SJSA1 (cell line): ENCODE results near the gene GATD1. TPM values are rescaled to one million over a fixed set of nuclear protein-coding genes. Genes with fewer than 3 reads are reported as not detected.

ENCODE experiments used
- DNase-seq, 2 experiments: peaks; one replicate each; pipeline ENCODE4 v3.0.0-alpha.2; 2015 to 2020; ENCODE audit warnings: low spot score in 2 of 2, low read depth in 1 of 2
- H3K27ac ChIP-seq: fragments of 250-450 bp; sonication (Bioruptor Pico); 2 replicates; pipeline ENCODE4 v1.5.1; 2020; ENCODE audit warnings: mild to moderate bottlenecking, moderate library complexity
- H3K27me3 ChIP-seq: fragments of 250-450 bp; sonication (Bioruptor Pico); replicated peaks from 2 replicates; pipeline ENCODE4 v1.5.1; 2020; ENCODE audit warnings: mild to moderate bottlenecking, moderate library complexity
- H3K36me3 ChIP-seq: fragments of 250-450 bp; sonication (Bioruptor Pico); 2 replicates; pipeline ENCODE4 v1.5.1; 2020; ENCODE audit warnings: mild to moderate bottlenecking
- H3K4me1 ChIP-seq: fragments of 250-450 bp; sonication (Bioruptor Pico); replicated peaks from 2 replicates; pipeline ENCODE4 v1.6.1; 2021; ENCODE audit warnings: mild to moderate bottlenecking
- H3K4me3 ChIP-seq: fragments of 250-450 bp; sonication (Bioruptor Pico); 2 replicates; pipeline ENCODE4 v1.5.1; 2020; ENCODE audit warnings: mild to moderate bottlenecking
- H3K9me3 ChIP-seq: fragments of 250-450 bp; sonication (Bioruptor Pico); replicated peaks from 2 replicates; pipeline ENCODE4 v1.5.1; 2020; ENCODE audit warnings: mild to moderate bottlenecking
- total RNA-seq: library from RNA; depleted of rRNA; stranded (reverse); fragments of >200 nt; shearing (Covaris generic); gene quantifications from 2 replicates; pipeline ENCODE4 v1.2.3, GENCODE V29; 2014

The GATD1 gene
- total RNA-seq, 1 experiment from 2014 or later = 12.4 TPM

DNA sequence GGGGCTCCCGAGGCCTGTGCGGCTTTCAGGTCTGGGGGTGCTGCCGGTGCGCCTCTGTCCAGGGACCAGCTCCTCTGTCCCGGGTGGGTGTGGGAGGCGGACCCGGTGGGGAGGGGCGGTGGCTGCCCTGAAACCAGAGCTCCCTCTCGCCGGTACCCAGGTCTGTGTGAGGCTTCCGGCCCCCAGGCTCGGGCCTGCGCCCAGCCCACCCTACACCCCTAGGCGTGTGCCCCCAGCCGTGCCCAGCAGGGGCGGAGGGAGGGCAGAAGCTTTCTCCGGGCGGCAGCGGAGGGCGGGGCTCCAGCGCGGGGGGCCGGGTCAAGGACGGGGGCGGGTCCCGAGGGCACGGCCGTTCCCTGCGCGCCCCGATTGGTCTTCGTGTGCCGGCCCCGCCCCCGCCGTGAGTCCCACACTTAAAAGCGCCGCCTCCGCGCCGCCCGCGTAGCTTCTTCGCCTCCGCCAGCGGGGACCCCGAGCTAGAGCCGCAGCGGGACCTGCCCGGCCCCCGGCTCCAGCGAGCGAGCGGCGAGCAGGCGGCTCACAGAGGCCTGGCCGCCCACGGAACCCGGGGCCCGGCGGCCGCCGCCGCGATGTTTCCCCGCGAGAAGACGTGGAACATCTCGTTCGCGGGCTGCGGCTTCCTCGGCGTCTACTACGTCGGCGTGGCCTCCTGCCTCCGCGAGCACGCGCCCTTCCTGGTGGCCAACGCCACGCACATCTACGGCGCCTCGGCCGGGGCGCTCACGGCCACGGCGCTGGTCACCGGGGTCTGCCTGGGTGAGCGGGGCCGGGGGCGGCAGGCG lies 42.0 kb upstream of the GATD1 start:
- no peaks in the 10 kb centered on the region for H3K27me3 ChIP-seq
- peak overlapping the region; percentile 56; the same call in 1 of the 2 replicates for H3K27ac ChIP-seq
- H3K9me3 ChIP-seq = no peaks in the 10 kb centered on the region
- DNase-seq = peak; percentile 69 to 81
- H3K4me3 ChIP-seq = peak overlapping the region; percentile 91
- H3K36me3 ChIP-seq = no peaks in the 10 kb centered on the region
- H3K4me1 ChIP-seq = peaks cover 22% of the 10 kb centered on the region

GRCh38 chr11:818396-819128 lies 41.3 kb upstream of the GATD1 start, which contains the start of gene PNPLA2:
Gene PNPLA2, plus strand, starts transcription at chr11:818914. Its CDS starts 805 bp downstream, at chr11:819719.
- Histone ChIP-seq H3K36me3 (peaks cover 2% of the 10 kb centered on the region), H3K27ac (peak within 1 kb of the TSS; percentile 56; the same call in 1 of the 2 replicates), H3K9me3 (no peaks in the 10 kb centered on the region), H3K27me3 (no peaks in the 10 kb centered on the region), H3K4me3 (peak within 1 kb of the TSS; percentile 91), H3K4me1 (peaks cover 22% of the 10 kb centered on the region)
- no peak for DNase-seq

GRCh38 chr11:816433-816779 lies 39.1 kb upstream of the GATD1 start:
- Histone ChIP-seq H3K27me3 (no peaks in the 10 kb centered on the region), H3K9me3 (no peaks in the 10 kb centered on the region), H3K36me3 (peaks cover 24% of the 10 kb centered on the region), H3K4me1 (peaks cover 21% of the 10 kb centered on the region), H3K27ac (no peak overlapping the region), H3K4me3 (no peak overlapping the region)
- DNase-seq = no peak

DNA sequence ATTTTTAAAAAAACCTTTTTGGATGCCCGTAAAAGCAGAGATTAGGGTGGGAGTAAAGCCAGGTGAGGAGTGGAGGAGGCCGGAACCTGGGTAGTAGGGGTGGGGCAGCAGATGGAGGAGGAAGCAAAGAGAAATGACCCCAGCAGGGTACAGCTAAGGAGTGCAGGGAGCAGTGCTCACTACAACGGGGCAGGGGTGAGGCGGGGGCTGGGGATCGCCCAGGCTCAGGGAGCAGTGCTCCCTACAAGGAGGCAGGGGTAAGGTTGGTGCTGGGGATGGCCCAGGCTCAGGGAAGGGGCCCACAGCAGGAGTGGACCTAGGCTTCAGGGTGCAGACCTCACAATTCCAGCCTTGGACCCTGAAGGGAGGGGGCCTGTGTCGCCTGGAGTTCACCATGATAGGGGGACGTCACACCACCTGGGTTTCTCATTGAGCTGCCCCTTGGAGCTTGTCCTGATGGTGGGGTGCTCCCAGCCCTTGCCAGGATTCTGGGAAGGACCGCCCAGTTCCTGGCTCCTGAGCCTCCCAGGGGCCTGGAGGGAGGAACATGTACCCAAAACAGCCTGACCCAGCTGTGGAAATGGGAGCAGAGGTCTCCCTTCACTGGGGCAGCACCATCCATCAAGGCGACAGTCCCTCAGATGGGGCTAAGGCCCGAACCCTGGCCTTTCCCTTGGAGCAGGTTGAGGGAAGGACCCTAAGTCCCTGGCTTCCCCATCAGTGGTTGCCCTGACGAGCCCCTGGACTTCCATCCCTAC lies 38.6 kb upstream of the GATD1 start:
- no peaks in the 10 kb centered on the region for H3K9me3 ChIP-seq
- no peak for DNase-seq
- no peak overlapping the region for H3K4me3 ChIP-seq
- H3K27me3 ChIP-seq = no peaks in the 10 kb centered on the region
- peaks cover 15% of the 10 kb centered on the region for H3K4me1 ChIP-seq
- peaks cover 29% of the 10 kb centered on the region for H3K36me3 ChIP-seq
- H3K27ac ChIP-seq = no peak overlapping the region

DNA sequence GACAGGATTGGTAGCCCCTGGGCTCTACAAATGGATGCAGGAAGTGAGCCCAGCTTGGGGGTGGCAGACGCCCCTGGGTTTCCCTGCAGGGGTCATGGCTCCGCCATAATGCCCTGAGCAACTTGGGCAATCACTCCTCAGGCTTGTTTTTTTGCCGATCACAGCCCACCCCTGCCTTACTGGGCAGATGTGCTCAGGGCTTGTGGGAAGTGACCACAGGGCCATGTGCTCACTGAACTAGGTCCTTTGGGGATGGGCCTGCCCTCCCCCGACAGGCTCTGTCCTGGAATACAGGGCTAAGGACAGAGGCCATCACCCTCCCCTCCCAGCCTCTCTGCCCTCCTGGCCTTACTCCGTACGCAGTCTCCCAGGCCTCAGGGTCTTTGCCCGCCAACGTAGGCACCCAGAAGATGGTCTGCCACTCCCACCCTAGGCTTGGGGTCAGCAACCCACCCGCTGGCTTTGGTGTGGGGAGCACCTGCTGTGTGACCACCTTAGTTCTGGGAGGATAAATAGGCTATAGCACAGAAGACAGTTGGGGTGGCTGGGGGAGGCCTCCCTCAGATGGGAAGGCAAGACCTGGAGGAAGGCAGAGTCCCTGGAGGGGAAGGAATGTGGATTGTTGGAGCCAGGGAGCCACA lies 36.3 kb upstream of the GATD1 start:
- Histone ChIP-seq H3K4me1 (peaks cover 8% of the 10 kb centered on the region), H3K9me3 (no peaks in the 10 kb centered on the region), H3K27ac (no peak overlapping the region), H3K27me3 (no peaks in the 10 kb centered on the region), H3K4me3 (no peak overlapping the region), H3K36me3 (peaks cover 42% of the 10 kb centered on the region)
- no peak for DNase-seq

- Histone ChIP-seq H3K4me3 (no peak overlapping the region), H3K27me3 (no peaks in the 10 kb centered on the region), H3K9me3 (no peaks in the 10 kb centered on the region), H3K4me1 (peaks cover 11% of the 10 kb centered on the region; the same call in 1 of the 2 replicates), H3K27ac (no peak overlapping the region), H3K36me3 (peaks cover 42% of the 10 kb centered on the region)
- no peak for DNase-seq
These were observed 35.8 kb upstream of the GATD1 start for GRCh38 chr11:813072-813455.

DNA sequence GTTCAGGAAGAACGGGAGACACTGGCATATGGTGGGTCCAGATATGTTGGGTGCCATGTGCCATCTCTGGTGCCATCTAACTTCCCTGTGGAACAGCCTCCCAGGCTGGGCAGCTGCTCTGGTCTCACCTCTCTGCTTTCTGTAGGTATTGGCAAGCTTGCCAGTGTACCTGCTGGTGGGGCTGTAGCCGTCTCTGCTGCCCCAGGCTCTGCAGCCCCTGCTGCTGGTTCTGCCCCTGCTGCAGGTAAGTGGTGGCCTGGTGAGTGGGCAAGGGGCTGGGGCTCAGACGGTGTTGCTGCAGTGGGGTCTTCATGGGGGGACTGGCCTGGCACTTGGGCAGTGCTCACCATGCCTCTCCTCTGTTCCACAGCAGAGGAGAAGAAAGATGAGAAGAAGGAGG lies 35.1 kb upstream of the GATD1 start:
- Histone ChIP-seq H3K27me3 (no peaks in the 10 kb centered on the region), H3K9me3 (no peaks in the 10 kb centered on the region), H3K4me3 (no peak overlapping the region), H3K27ac (no peak overlapping the region), H3K4me1 (peaks cover 12% of the 10 kb centered on the region; the same call in 1 of the 2 replicates), H3K36me3 (peaks cover 42% of the 10 kb centered on the region)
- DNase-seq = no peak

GRCh38 chr11:811446-812245 lies 34.4 kb upstream of the GATD1 start:
- no peak for DNase-seq
- peaks cover 42% of the 10 kb centered on the region for H3K36me3 ChIP-seq
- H3K27ac ChIP-seq = no peak overlapping the region
- H3K27me3 ChIP-seq = no peaks in the 10 kb centered on the region
- no peaks in the 10 kb centered on the region for H3K9me3 ChIP-seq
- peak overlapping the region; percentile 88; the same call in 1 of the 2 replicates for H3K4me3 ChIP-seq
- peaks cover 12% of the 10 kb centered on the region; the same call in 1 of the 2 replicates for H3K4me1 ChIP-seq

DNA sequence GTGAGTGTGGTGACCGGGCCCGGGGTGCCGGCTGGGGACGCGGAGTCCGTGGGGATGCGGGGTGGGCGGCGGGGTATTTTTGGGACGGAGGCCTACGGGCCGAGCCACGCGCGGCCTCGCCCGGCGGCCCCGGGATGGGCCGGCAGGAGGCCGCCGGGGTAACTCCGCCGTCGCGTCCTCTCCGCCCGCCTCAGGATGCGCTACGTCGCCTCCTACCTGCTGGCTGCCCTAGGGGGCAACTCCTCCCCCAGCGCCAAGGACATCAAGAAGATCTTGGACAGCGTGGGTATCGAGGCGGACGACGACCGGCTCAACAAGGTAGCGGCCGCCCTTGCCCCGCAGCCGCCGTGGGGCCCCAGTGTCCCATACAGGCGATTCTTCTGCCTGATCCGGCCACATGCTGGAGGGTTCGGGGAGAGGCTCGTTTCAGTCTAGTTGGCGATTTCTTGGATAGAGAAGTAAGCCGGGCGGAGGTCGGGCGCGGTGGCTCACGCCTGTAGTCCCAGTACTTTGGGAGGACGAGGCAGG lies 32.8 kb upstream of the GATD1 start:
- Histone ChIP-seq H3K27me3 (no peaks in the 10 kb centered on the region), H3K36me3 (peaks cover 42% of the 10 kb centered on the region), H3K27ac (peak overlapping the region; percentile 100), H3K4me1 (peaks cover 17% of the 10 kb centered on the region), H3K9me3 (no peaks in the 10 kb centered on the region), H3K4me3 (peak overlapping the region; percentile 88)
- no peak for DNase-seq

- peaks cover 20% of the 10 kb centered on the region for H3K4me1 ChIP-seq
- H3K4me3 ChIP-seq = peak within 1 kb of the TSS; percentile 88
- H3K27ac ChIP-seq = peak within 1 kb of the TSS; percentile 100
- H3K36me3 ChIP-seq = peaks cover 42% of the 10 kb centered on the region
- peak; percentile 92 to 97 for DNase-seq
- H3K27me3 ChIP-seq = no peaks in the 10 kb centered on the region
- no peaks in the 10 kb centered on the region for H3K9me3 ChIP-seq
These were observed 32.2 kb upstream of the GATD1 start, which contains the start of gene RPLP2 for GRCh38 chr11:809287-810039. Gene RPLP2, plus strand, starts transcription at chr11:809967. Its CDS starts 268 bp downstream, at chr11:810235.

- peak in 1 of 2 experiments; percentile 81 for DNase-seq
- peak overlapping the region; percentile 88 for H3K4me3 ChIP-seq
- peaks cover 24% of the 10 kb centered on the region for H3K4me1 ChIP-seq
- no peaks in the 10 kb centered on the region for H3K9me3 ChIP-seq
- H3K27me3 ChIP-seq = no peaks in the 10 kb centered on the region
- peak overlapping the region; percentile 100 for H3K27ac ChIP-seq
- H3K36me3 ChIP-seq = peaks cover 41% of the 10 kb centered on the region
These were observed 31.4 kb upstream of the GATD1 start for GRCh38 chr11:808427-809286.
